SU-DHL-6 (cell line): Measurements from ENCODE around the gene HOXB1.

ENCODE experiments used
- H2AFZ ChIP-seq: fragments of 200-600 bp; sonication (generic); 2 replicates; pipeline ENCODE4 v1.6.1; 2014; ENCODE audit warnings: low read depth, mild to moderate bottlenecking, moderate library complexity, mixed read lengths, antibody characterized with exemption, low read length; ENCODE audit not compliant: severe bottlenecking
- H3F3A ChIP-seq: fragments of 200-600 bp; shearing (Covaris generic); 2 replicates; pipeline ENCODE4 v1.6.0; 2016; ENCODE audit warnings: antibody characterized with exemption, mild to moderate bottlenecking; ENCODE audit not compliant: insufficient read depth
- H3K27ac ChIP-seq: fragments of 200-600 bp; sonication (generic); 2 replicates; pipeline ENCODE4 v1.5.1; 2016; ENCODE audit warnings: low read depth, mild to moderate bottlenecking, low read length, moderate library complexity, mixed read lengths
- H3K27me3 ChIP-seq: fragments of 200-600 bp; sonication (generic), shearing (Covaris generic); 2 replicates; pipeline ENCODE4 v1.6.0; 2014; ENCODE audit warnings: mild to moderate bottlenecking, low read length
- H3K36me3 ChIP-seq: fragments of 200-600 bp; sonication (generic); 2 replicates; pipeline ENCODE4 v1.6.1; 2014; ENCODE audit warnings: mild to moderate bottlenecking, low read length, mixed read lengths
- H3K4me2 ChIP-seq: fragments of 300-600, 200-600 bp; shearing (Covaris generic), sonication (generic); 2 replicates; pipeline ENCODE4 v1.6.0; 2014; ENCODE audit warnings: low read length, low read depth, mild to moderate bottlenecking; ENCODE audit not compliant: poor library complexity, severe bottlenecking
- H3K4me3 ChIP-seq: fragments of 200-600 bp; sonication (generic); 2 replicates; pipeline ENCODE4 v1.5.1; 2014; ENCODE audit warnings: antibody characterized with exemption, low read length, mild to moderate bottlenecking, mixed read lengths; ENCODE audit not compliant: insufficient read depth, poor library complexity, severe bottlenecking
- H3K79me2 ChIP-seq: fragments of 200-600 bp; sonication (generic); 2 replicates; pipeline ENCODE4 v1.6.1; 2014; ENCODE audit warnings: mild to moderate bottlenecking, low read length, moderate library complexity; ENCODE audit not compliant: insufficient read depth
- H3K9ac ChIP-seq: fragments of 200-600 bp; sonication (generic); 2 replicates; pipeline ENCODE4 v1.7.0; 2014; ENCODE audit warnings: mild to moderate bottlenecking, low read length
- H3K9me2 ChIP-seq: fragments of 200-600 bp; sonication (generic); replicated peaks from 2 replicates; pipeline ENCODE4 v1.6.1; 2014; ENCODE audit warnings: low read length; ENCODE audit not compliant: insufficient read depth
- H3K9me3 ChIP-seq: fragments of 200-600 bp; sonication (generic); 2 replicates; pipeline ENCODE4 v1.6.1; 2014; ENCODE audit warnings: low read length, mixed read lengths; ENCODE audit not compliant: insufficient read depth
- H4K20me1 ChIP-seq: fragments of 200-600 bp; sonication (generic); 2 replicates; pipeline ENCODE4 v1.6.1; 2014; ENCODE audit warnings: low read depth, mild to moderate bottlenecking, antibody characterized with exemption, low read length, moderate library complexity, mixed read lengths
- CTCF ChIP-seq: fragments of 200-600 bp; sonication (generic); IDR thresholded peaks from one replicate; pipeline ENCODE4 v1.5.1; 2017; ENCODE audit warnings: antibody characterized with exemption, mild to moderate bottlenecking, low read length, moderate library complexity; ENCODE audit not compliant: insufficient read depth, poor library complexity, severe bottlenecking
- EZH2phosphoT487 ChIP-seq: fragments of 200-600 bp; sonication (generic), shearing (Covaris generic); conservative IDR thresholded peaks from 2 replicates; pipeline ENCODE4 v1.6.1; 2018; ENCODE audit warnings: mild to moderate bottlenecking, antibody characterized with exemption, low read length, moderate library complexity, mixed read lengths

Gene HOXB1

GRCh38 chr17:48542698-48543106, 11.9 kb upstream of the HOXB1 start:
- TF ChIP-seq CTCF (no peak), EZH2phosphoT487 (no peak)
- Histone ChIP-seq H3K9me3 (no peaks in the 10 kb centered on the region), H4K20me1 (no peaks in the 10 kb centered on the region), H3K9ac (no peak overlapping the region), H3K79me2 (no peaks in the 10 kb centered on the region), H3K9me2 (no peaks in the 10 kb centered on the region), H3K27ac (no peak overlapping the region), H3K4me3 (no peak overlapping the region), H3K36me3 (no peaks in the 10 kb centered on the region), H3F3A (no peaks in the 10 kb centered on the region), H3K4me2 (no peak overlapping the region), H3K27me3 (no peaks in the 10 kb centered on the region), H2AFZ (no peak overlapping the region)

- no peaks in the 10 kb centered on the region for H3K79me2 ChIP-seq
- H3K27me3 ChIP-seq: no peaks in the 10 kb centered on the region
- no peak overlapping the region for H3K9ac ChIP-seq
- no peaks in the 10 kb centered on the region for H4K20me1 ChIP-seq
- no peaks in the 10 kb centered on the region for H3K36me3 ChIP-seq
- H3K27ac ChIP-seq: no peak overlapping the region
- no peak overlapping the region for H3K4me3 ChIP-seq
- no peaks in the 10 kb centered on the region for H3K9me3 ChIP-seq
- H2AFZ ChIP-seq: no peak overlapping the region
- H3F3A ChIP-seq: no peaks in the 10 kb centered on the region
- no peak overlapping the region for H3K4me2 ChIP-seq
- no peaks in the 10 kb centered on the region for H3K9me2 ChIP-seq
- TF ChIP-seq CTCF: no peak
- no peak for TF ChIP-seq EZH2phosphoT487
Observed at GRCh38 chr17:48542114-48542656, 11.4 kb upstream of the HOXB1 start.

- H3K27ac ChIP-seq: no peak overlapping the region
- TF ChIP-seq EZH2phosphoT487 (no peak), CTCF (no peak)
- no peak overlapping the region for H2AFZ ChIP-seq
- H3K36me3 ChIP-seq: no peaks in the 10 kb centered on the region
- H3K9me3 ChIP-seq: no peaks in the 10 kb centered on the region
- H4K20me1 ChIP-seq: no peaks in the 10 kb centered on the region
- H3K9ac ChIP-seq: no peak overlapping the region
- H3K9me2 ChIP-seq: no peaks in the 10 kb centered on the region
- no peaks in the 10 kb centered on the region for H3K27me3 ChIP-seq
- H3K4me3 ChIP-seq: no peak overlapping the region
- H3K79me2 ChIP-seq: no peaks in the 10 kb centered on the region
- H3F3A ChIP-seq: no peaks in the 10 kb centered on the region
- H3K4me2 ChIP-seq: no peak overlapping the region
Observed at GRCh38 chr17:48541577-48542113, 10.8 kb upstream of the HOXB1 start.
